Epithelial cell of proximal tubule (primary cell): ENCODE results near the gene GPC5. TPM values are rescaled to one million over a fixed set of nuclear protein-coding genes. Genes with fewer than 3 reads are reported as not detected.

Experiments
- DNase-seq: peaks from one replicate; pipeline ENCODE4 v3.0.0-alpha.2; 2011; ENCODE audit warnings: low read depth
- H3K4me3 ChIP-seq: 2 replicates; pipeline ENCODE4 v1.5.1; 2011; ENCODE audit warnings: low read depth, mild to moderate bottlenecking, low read length
- CTCF ChIP-seq: conservative IDR thresholded peaks from 2 replicates; pipeline ENCODE4 v1.5.1; 2012; ENCODE audit warnings: low read depth, mild to moderate bottlenecking, low read length
- total RNA-seq: library from RNA; depleted of rRNA; stranded (reverse); fragments of >200 nt; gene quantifications from 2 replicates; pipeline ENCODE4 v1.2.3, GENCODE V29; 2015

GPC5 gene
- total RNA-seq, 1 donor from 2014 or later, result not detected

- no peak for TF ChIP-seq CTCF
- DNase-seq, result no peak
- H3K4me3 ChIP-seq, result no peak overlapping the region
Measured at GRCh38 chr13:92221916-92222315, 823.5 kb downstream of the GPC5 start.

GRCh38 chr13:92224052-92224821 is 825.8 kb downstream of the GPC5 start:
- no peak for TF ChIP-seq CTCF
- no peak for DNase-seq

GRCh38 chr13:92224825-92225224 is 826.4 kb downstream of the GPC5 start:
- no peak for TF ChIP-seq CTCF
- no peak for DNase-seq
- no peak overlapping the region for H3K4me3 ChIP-seq

More at GRCh38 chr13:92224052-92224821, 825.8 kb downstream of the GPC5 start:
- H3K4me3 ChIP-seq, result no peak overlapping the region

- no peak for TF ChIP-seq CTCF
- no peak overlapping the region for H3K4me3 ChIP-seq
- no peak for DNase-seq
Measured at GRCh38 chr13:92225861-92226260, 827.4 kb downstream of the GPC5 start.

- no peak for DNase-seq
Measured at GRCh38 chr13:92232871-92233270, 834.5 kb downstream of the GPC5 start.

GRCh38 chr13:92251671-92252210 is 853.3 kb downstream of the GPC5 start:
- no peak for TF ChIP-seq CTCF
- no peak overlapping the region for H3K4me3 ChIP-seq
- DNase-seq, result no peak

More at GRCh38 chr13:92232871-92233270, 834.5 kb downstream of the GPC5 start:
- no peak overlapping the region for H3K4me3 ChIP-seq
- no peak for TF ChIP-seq CTCF

GRCh38 chr13:92255526-92255925 is 857.1 kb downstream of the GPC5 start:
- TF ChIP-seq CTCF, result no peak
- H3K4me3 ChIP-seq, result no peak overlapping the region
- no peak for DNase-seq
